DMS79 treated with DMSO at 0.1 percent for 48 hours (cell line): ENCODE measurements around the gene SSC5D.
"Not testable (repeated sequence)": the region's sequence is repeated elsewhere in the genome, so short reads cannot be mapped to it uniquely, and the experiment has no call there.

ENCODE experiments used
- DNase-seq: peaks from one replicate; lab custom pipeline; 2025; lab: John Stamatoyannopoulos, UW

Gene SSC5D

DNA sequence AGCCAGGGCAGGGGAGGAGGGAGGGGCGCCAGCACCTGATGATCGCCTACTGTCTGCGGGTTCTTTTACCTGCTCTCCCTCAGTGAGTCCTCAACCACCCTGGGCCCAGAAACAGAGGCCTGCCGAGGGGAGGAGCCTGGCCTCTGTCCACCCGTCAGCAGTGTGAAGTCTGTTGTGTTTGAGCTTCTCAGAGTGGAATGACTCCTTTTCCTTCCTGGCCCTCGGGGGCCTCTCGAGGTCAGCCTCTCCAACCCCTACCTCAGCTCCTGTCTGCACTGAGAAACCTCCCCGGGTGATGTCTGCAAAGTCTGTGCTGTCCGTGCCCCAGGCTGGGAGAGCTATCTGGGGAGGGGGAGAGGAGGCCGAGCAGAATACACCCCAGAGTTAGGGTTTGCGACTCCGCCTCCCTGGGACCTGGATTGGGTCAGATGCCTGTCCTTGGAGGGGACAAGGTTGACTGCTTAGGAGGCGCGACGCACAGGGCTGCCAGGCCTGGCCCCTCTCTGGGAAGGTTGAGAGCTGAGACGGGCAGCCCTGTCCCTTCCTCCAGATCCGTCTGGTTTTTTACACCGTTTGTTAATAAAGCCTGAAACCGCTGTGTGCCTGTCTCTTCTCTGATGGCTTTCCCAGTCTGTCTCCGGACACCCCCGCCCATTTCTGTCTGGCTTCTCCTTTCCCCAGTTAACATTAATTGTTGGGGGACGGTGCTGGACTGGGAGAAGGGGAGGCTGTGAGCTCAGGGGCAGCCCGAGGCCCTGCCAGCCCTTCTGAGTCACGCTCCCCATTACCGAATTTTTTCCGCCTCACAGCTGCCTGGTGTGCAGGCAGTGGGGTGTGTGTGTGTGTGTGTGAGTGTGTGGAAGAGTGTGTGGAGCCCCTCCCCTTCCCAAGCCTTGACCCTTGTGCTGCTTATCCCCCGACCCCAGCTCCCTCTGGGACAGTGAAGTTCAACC, 989 bp upstream of the SSC5D start:
- no peak for DNase-seq

DNA sequence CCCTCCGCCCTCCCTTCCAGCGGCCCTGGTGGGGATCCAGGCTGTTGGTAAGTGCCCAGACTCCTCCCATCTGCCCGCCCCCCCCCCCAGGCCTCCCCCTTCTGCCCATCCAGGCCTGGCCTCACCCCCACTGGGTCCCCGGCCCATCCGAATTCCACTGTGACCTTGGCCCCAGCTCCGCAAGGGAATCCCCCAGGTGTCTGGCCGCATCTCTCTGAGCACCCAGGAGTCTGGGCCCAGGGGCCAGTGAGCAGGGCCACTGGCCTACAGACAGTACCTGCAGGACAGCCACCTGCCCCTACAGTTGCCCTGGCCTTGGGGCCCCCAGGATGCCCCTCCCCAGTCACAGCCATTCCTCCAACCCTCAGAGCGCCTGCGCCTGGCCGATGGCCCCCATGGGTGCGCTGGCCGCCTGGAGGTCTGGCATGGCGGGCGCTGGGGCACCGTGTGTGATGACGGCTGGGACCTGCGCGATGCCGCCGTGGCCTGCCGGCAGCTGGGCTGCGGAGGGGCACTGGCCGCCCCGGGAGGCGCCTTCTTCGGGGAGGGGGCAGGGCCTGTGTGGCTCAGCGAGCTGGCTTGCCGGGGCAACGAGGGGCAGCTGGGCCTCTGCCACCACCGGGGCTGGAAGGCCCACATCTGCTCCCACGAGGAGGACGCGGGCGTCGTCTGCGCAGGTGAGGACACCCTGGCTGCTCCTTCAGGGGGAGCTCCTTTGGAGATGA, 912 bp downstream of the SSC5D start:
- no peak for DNase-seq

GRCh38 chr19:55489711-55490477, 1.7 kb downstream of the SSC5D start:
- no peak for DNase-seq

DNA sequence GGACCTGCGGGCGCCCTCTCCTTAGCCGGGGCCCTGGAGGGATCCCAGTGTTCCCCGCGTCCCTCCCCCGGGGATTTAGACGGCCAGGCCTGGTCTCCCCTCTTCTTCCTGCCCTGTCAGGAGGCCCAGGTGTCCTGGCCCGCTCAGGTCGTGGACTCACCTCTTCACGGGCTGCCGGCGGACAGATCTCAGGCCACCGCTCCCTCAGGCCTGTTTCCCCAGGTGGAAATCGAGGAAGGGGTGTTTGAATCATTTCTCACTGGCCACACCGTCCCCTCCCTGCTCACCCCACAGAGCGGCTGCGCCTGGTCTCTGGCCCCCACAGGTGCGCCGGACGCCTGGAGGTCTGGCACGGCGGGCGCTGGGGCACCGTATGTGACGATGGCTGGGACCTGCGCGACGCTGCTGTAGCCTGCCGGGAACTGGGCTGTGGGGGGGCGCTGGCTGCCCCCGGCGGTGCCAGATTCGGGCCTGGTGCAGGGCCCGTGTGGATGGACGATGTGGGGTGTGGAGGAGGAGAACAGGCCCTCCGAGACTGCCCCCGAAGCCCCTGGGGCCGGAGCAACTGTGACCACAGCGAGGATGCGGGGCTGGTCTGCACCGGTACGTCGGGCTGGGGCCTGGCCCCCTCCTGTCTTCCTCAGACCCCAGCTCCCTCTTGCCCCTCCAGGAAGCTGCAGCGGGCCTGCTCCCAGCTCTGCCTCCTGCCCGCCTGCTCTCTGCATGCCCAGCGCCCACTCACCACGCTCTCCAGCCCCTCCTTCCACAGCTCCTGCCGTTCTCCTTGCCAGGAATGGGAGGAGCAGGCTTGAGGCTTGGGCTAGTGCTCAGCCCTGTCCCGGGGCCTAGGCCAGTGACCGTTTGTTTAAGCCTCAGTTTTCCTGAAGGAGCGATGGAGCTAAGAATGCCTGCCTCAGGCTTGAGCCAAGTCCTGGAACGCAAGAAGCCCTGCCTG, 2.5 kb downstream of the SSC5D start:
- no peak for DNase-seq

DNA sequence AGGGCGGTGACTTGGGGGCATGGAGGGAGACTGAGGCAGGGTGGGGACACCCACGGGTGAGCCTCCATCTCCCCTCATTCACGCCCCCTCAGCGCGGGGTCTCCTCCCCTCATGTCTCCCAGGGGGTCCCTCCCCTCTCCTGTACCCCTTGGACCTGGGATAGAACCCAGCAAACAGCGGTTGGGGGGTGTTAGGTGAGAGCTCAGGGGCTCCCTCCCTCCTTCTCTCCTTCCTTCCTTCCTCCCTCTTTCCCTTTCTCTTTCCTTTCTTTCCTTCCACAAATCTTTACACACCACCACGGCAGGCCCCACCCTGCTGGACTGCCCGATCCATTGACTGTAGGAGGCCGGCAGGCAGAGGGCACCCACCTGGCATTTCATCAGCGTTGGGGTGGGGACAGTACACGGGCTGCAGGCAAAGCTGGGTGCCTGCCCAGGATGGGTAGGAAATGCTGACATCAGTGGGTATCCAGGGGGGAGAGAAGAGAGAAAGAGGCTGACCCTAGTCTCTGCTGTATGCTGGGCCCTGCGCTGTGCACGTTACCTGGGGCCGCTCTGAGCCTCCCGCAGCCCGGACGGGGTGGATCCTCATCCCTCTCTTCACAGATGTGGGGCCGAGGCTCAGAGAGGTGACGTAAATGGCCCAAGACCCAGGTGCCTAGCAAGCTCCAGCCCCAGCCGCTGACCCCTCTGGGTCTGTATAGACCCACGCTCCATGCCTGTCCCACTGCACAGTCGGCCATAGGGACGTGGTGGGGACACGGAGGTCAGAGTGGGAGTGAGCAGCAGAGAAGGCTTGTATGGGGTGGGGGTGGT, 3.5 kb downstream of the SSC5D start:
- DNase-seq, result no peak

DNA sequence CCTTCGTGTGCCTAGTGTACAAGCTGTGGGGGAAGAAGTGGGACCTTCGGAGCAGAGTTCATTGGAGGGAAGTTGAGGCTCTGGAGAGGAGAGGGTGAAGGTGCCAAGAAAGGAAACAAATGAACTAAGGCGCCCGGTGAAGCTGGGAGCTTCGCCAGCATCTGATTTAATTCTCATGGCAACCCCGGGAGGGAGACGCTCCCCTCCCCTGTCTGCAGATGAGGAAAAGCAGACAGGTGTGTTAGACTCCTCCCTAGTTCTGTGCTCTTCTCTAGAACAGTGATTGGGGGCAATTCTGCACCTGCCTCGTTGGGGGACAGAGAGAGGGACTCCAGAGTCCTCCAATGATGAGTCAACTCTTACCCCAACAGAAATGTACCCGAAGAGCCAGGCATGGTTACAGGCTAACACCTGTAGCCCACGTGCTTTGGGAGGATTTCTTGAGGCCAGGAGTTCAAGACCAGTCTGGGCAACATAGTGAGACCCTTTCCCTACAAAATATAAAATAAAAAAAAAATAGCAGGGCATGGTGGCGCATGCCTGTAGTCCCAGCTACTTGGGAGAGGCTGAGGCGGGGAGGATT, 4.2 kb downstream of the SSC5D start:
- peak; percentile 9 for DNase-seq

GRCh38 chr19:55493052-55493644, 4.9 kb downstream of the SSC5D start:
- no peak for DNase-seq

- DNase-seq, result no peak
Observed at GRCh38 chr19:55493645-55494171, 5.5 kb downstream of the SSC5D start.

DNA sequence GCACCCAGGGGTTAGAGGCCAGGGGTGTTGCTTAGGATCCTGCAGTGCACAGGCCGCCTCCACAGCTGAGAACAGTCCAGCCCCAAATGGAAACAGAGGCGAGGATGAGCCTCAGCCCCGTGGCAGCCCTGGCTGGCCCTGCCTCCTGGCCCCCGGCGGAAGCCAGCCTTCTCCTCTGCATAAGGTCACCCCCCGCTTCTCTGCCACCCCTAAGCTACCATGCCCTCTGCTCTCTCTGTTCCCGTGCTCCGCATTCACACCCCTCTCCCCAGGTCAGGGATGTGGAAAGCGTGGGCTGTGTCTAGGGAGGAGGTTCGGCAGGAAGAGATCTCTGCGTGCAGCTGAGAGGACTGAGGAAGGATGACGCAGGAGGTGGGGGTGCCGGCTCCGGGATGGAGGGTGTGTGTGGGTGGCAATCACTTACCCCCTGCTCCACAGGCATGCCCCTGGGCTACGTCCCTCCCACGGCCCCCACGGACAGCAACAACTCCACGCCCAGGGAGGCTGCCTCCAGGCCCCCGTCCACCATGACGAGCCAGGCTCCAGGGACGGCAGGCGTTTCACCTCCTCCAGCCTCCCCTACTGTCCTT, 6.0 kb downstream of the SSC5D start:
- no peak for DNase-seq

DNA sequence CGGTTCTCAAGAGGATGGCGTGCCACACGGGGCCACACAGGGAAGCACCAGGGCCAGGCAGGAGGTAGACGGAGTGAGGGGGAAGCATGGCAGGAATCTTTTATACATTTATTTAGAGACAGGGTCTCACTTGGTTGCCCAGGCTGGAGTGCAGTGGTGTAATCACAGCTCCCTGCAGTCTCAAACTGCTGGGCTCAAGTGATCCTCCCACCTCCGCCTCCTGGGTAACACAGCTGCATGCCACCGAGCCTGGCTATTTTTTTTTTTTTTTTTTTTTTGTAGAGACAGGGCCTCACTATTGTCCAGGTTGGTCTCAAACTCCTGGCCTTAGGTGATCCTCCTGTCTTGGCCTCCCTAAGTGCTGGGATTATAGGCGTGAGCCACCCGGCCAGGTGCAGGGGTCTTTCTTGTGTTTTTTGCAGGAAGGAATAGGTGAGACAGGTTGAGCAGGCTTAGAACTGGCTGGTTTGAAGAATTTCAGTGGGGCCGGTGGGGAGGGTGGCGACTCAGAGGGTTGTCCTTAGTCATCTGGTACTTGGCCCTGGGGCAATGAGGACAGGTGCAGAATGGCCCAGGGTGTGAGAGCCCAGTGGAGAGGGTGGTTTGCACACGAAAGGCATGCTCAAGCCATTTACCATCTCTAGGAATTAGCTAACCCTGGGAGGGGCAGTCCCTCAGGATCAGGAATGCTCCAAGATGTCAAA, 7.6 kb downstream of the SSC5D start:
- no peak for DNase-seq

GRCh38 chr19:55496820-55497219, 8.6 kb downstream of the SSC5D start:
- not testable (repeated sequence) for DNase-seq

- DNase-seq, result no peak
Observed at GRCh38 chr19:55497763-55498162, 9.5 kb downstream of the SSC5D start.

DNA sequence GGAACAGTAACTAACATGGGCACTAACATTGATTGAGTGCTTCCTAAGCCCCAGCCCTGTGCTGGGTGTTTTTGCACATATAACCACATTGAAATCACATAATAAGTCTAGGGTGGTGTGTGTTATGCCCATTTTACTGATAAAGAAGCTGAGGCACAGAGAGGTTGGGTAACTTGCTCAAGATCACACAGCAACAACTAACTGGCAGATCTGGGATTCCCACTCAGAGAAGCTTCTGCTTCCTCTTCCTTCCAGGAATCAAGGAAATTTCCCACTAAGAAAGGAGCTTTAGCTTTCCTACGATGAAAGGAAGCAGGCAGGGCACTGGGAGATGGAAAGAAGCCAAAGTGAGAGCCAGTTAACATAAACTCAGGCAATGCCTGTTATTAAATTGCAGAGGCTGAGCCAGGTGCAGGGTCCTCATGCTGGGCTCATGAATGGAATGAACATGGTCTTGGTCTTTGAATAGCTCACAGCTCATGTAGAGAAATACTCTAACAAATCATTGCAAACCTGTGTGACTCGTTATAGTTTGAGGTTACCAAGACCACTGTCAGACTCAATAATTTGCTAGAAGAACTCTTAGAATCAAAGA, 10.1 kb downstream of the SSC5D start:
- DNase-seq, result no peak

DNA sequence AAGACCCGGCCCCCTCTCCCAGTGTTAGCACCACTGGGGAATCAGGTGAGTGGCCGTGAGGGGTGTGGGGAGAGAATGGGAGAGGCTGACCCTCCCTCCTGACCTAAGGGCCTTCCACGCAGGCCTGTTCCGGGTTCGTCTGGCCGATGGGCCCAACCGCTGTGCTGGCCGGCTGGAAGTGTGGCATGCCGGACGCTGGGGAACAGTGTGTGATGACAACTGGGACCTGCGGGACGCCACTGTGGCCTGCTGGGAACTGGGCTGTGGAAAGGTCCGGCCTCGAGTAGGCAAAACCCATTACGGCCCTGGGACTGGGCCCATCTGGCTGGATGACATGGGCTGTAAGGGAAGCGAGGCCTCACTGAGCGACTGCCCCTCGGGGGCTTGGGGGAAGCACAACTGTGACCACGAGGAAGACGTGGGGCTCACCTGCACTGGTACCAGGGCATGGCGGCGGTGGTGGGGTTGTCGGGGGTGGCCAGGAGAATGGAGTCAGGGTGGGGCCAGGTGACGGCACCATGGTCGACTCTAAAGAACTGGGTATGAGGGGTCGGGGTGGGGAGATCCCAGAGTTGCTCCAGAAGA, 12.2 kb downstream of the SSC5D start:
- DNase-seq, result no peak

- no peak for DNase-seq
Observed at GRCh38 chr19:55502197-55502952, 14.1 kb downstream of the SSC5D start.

- no peak for DNase-seq
Observed at GRCh38 chr19:55503157-55503501, 14.9 kb downstream of the SSC5D start.
